HG02678 (cell line): ENCODE data around the gene GET4.
"Not testable (repeated sequence)": the region's sequence is repeated elsewhere in the genome, so short reads cannot be mapped to it uniquely, and the experiment has no call there.

ENCODE experiments used
- ATAC-seq: cut with Tn5 transposase; IDR thresholded peaks from one replicate; pipeline ENCODE4 v1.9.1; 2021; ENCODE audit warnings: mild to moderate bottlenecking, moderate library complexity; ENCODE audit not compliant: unreplicated experiment

The GET4 gene

DNA sequence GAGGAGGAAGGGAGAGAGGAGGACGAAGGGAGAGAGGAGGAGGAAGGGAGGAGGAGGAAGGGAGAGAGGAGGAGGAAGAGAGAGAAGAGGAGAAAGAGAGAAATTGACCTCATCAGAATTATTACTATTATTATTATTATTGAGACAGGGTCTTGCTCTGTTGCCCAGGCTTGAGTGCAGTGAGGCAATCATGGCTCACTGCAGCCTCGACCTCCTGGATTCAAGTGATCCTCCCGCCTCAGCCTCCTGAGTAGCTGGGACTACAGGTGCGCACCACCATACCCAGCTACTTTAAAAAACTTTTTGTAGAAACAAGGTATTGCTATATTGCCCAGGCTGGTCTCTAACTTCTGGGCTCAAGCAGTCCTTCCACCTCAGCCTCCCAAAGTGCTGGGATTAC is 67.4 kb downstream of the GET4 start:
- ATAC-seq, result not testable (repeated sequence)

GRCh38 chr7:944744-945143 is 68.4 kb downstream of the GET4 start:
- ATAC-seq, result no peak

DNA sequence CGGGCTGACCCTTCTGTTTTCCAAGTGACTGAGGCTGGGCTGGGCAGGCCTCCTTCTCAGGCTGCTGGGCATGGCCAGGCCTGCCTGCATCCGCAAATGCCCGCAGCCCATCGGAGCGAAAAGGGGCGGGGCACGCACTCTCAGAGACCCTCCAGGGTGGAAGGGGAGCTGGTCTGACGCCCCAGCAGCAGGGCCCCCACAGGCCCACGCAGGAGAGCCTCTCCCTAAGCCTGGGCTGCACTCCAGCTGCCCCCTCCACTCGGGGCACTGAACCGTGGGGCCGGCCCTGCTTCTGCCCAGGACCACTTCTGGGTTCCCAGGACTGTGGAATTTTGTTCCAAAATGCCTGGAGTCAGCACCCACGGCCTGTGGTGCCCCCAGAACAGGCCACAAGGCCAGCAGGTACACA is 68.8 kb downstream of the GET4 start:
- ATAC-seq, result no peak

DNA sequence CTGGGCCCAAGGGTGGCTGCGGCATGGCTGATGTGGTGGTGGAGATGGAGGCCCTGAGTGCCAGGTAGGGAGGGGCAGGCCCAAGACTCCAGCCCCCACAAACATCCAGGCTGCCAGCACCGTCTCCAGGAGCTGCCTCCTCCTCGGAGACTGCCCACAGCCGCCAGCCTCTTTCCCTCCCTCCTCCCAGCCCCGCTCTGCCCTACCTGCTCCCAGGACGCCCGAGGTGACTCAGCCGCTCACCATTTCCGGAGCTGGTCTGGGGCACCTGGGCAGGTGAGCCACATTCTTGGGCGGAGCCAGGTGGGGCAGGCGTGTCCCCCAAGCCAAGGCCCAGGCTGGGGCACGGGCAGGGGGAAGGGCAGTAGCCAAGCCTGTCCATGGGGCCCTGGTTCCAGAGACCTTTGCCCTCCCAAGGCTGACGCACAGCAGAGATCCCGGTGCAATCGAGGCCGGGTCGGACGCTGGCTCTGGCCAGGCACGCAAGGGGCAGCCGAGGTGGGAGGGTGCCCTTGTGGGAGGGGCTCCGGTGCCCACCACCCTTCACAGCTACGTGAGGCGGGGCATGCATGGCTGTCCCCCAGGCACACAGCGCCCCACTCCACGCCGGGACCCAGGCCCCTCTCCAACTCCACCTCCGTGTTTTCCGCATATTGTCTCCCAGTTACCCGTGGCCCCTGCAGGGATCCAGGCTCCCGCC is 69.4 kb downstream of the GET4 start:
- no peak for ATAC-seq
